NB4 (cell line): ENCODE data around the gene TBC1D12.

Experiments
- DNase-seq: peaks from one replicate; pipeline ENCODE4 v3.0.0; 2010; ENCODE audit warnings: low read depth
- H3K4me3 ChIP-seq: one replicate; pipeline ENCODE4 v1.5.1; 2011; ENCODE audit warnings: mild to moderate bottlenecking, low read depth, low read length, moderate library complexity
- MYC ChIP-seq: IDR thresholded peaks from 2 replicates; pipeline ENCODE4 v1.6.1; 2011; ENCODE audit warnings: low read depth, low read length
- POLR2A ChIP-seq: IDR thresholded peaks from 2 replicates; pipeline ENCODE4 v1.6.1; 2011; ENCODE audit warnings: mild to moderate bottlenecking; ENCODE audit not compliant: insufficient read length; ENCODE audit errors: extremely low read depth
- TF ChIP-seq, protein P1 (sequence below): IDR thresholded peaks from 2 replicates; pipeline ENCODE4 v1.6.1; 2011; ENCODE audit warnings: low read depth, low read length
- TF ChIP-seq, protein P2 (sequence below): IDR thresholded peaks from one replicate; pipeline ENCODE4 v1.5.1; 2012; ENCODE audit warnings: low read depth, low read length

The TBC1D12 gene

DNA sequence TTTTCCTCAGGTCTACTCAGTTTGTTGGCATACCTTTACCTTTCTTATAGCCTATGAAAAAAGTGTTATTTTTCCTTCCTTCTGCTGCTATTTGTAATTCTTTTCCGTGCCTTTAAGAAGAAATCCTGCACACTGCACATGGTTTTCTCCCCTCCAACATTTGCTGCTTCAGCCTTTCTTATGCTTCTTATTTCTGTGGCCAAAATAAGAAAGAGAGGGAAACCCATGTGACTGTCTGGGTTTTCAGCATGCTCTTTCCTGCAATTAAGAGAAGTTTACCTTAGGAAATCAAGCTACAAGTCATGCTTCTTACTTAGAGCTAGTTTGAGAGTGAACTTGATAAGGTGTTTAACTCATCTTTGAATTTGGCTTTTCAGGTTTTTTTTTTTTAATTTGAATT is 11.0 kb downstream of the TBC1D12 start:
- no peak overlapping the region for H3K4me3 ChIP-seq
- TF ChIP-seq, protein P1, sequence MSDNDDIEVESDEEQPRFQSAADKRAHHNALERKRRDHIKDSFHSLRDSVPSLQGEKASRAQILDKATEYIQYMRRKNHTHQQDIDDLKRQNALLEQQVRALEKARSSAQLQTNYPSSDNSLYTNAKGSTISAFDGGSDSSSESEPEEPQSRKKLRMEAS, result no peak
- no peak for TF ChIP-seq POLR2A
- TF ChIP-seq, protein P2, sequence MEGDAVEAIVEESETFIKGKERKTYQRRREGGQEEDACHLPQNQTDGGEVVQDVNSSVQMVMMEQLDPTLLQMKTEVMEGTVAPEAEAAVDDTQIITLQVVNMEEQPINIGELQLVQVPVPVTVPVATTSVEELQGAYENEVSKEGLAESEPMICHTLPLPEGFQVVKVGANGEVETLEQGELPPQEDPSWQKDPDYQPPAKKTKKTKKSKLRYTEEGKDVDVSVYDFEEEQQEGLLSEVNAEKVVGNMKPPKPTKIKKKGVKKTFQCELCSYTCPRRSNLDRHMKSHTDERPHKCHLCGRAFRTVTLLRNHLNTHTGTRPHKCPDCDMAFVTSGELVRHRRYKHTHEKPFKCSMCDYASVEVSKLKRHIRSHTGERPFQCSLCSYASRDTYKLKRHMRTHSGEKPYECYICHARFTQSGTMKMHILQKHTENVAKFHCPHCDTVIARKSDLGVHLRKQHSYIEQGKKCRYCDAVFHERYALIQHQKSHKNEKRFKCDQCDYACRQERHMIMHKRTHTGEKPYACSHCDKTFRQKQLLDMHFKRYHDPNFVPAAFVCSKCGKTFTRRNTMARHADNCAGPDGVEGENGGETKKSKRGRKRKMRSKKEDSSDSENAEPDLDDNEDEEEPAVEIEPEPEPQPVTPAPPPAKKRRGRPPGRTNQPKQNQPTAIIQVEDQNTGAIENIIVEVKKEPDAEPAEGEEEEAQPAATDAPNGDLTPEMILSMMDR, result no peak
- no peak for TF ChIP-seq MYC
- no peak for DNase-seq

DNA sequence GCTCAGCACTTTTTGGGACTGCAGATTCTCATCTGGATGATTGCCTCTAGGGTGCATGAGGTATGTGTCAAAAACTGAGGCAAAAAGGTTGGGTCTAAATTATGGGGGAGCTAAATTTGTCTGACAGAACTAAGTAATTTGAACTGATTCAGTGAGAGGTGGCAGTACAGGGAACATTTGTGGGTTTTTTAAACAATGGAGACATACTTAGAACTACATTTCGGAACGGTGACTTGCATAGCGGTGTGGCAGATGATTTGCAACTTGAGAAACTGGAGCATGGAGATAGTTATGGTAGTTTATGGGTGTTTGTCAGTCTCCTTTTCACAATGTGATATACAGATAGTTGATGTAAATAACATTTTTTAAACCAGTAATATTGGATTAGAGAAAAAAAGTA is 14.6 kb downstream of the TBC1D12 start:
- no peak for TF ChIP-seq MYC
- no peak for TF ChIP-seq POLR2A
- TF ChIP-seq, protein P1, result no peak
- TF ChIP-seq, protein P2, result no peak
- no peak for DNase-seq
- no peak overlapping the region for H3K4me3 ChIP-seq

DNA sequence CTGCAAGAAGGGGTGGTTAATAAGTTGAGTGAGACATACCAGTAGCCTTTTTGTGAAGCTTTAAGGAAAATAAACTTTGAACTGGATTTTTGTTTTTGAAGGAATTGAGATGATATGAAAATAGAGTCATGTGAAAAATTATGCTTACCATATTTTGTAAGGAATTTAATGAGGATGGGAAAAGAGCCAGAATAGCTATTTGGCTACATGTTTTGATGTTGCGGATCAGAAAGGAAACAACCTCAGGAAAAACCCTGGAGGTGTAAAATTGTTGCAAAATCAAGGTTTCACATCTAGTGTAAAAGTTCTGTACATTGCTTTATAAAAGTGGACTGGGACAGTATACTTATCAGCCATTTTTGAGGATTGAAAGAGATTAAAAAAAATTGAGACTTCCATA is 15.0 kb downstream of the TBC1D12 start:
- TF ChIP-seq POLR2A (no peak), MYC (no peak)
- TF ChIP-seq, protein P1, result no peak
- TF ChIP-seq, protein P2, result no peak
- no peak for DNase-seq

DNA sequence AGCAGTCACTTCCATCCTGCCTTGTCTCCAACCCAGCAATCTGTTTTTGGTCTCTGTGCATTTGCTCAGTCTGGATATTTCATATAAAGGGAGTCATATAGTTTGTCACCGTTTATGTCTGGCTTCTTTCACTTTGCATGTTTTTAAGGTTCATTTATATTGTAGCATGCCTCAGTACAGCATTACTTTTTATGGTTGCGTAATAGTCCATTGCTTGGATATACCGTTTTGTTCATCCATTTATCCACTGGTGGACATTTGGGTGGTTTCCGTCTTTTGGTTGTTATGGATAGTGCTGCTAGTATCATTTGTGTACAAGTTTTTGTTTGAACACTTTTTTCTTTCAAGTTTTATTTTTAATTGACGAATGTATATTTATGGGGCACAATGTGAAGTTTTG is 18.2 kb downstream of the TBC1D12 start:
- TF ChIP-seq MYC, result no peak
- no peak for TF ChIP-seq POLR2A
- TF ChIP-seq, protein P2, result no peak
- TF ChIP-seq, protein P1, result no peak
- no peak overlapping the region for H3K4me3 ChIP-seq
- DNase-seq, result no peak

More for the DNA sequence above, 15.0 kb downstream of the TBC1D12 start:
- no peak overlapping the region for H3K4me3 ChIP-seq

DNA sequence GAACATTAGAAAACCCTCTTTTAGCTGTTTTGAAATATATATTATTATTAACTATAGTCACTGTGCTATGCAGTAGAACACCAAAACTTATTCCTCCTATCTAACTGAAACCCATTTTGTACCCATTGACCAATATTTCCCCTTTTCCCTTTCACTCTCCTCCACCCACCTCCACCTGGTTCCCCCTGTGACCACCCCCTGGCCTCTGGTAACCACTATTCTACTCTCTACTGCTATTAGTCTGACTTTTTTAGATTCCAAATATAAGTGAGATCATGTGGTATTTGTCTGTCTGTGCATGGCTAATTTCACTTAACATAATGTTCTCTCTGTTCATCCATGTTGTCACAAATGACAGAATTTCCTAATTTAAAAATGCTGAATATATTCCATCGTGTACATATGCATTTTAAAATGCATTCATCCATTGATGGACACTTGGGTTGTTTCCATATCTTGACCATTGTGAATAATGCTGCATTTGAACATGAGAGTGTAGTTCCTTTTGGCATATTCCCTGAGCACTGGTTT is 18.7 kb downstream of the TBC1D12 start:
- DNase-seq, result no peak
- TF ChIP-seq, protein P1, result no peak
- no peak for TF ChIP-seq POLR2A
- TF ChIP-seq, protein P2, result no peak
- no peak for TF ChIP-seq MYC
- H3K4me3 ChIP-seq, result no peak overlapping the region
